H1 (cell line): ENCODE measurements around the gene KCNK13. TPM values are rescaled to one million over a fixed set of nuclear protein-coding genes. Genes with fewer than 3 reads are reported as not detected.

Source experiments
- CTCF ChIA-PET: fragments of 300-600 bp; sonication (Branson Sonifier 250); formaldehyde crosslinking; loops from one replicate; lab custom pipeline; 2021; ENCODE audit not compliant: partially characterized antibody; lab: Charles Lee
- POLR2A ChIA-PET: fragments of 300-600 bp; sonication (Branson Sonifier 250); formaldehyde crosslinking; loops from one replicate; lab custom pipeline; 2021; ENCODE audit warnings: inconsistent platforms; ENCODE audit not compliant: partially characterized antibody; lab: Charles Lee
- DNase-seq, 2 experiments: peaks; one replicate each; pipeline versions ENCODE4 v3.0.0 to v3.0.0-alpha.2; 2010 to 2022; ENCODE audit warnings: low spot score in 2 of 2, low read depth in 1 of 2, mixed read lengths in 1 of 2
- FAIRE-seq: peaks from 2 replicates; lab custom pipeline; 2011; peaks lifted over from hg19 to GRCh38; lab: Jason Lieb, UNC
- H2AFZ ChIP-seq: 2 replicates; pipeline ENCODE4 v1.8.1; 2012; ENCODE audit warnings: low read length, inconsistent platforms
- H2AK5ac ChIP-seq: 2 replicates; pipeline ENCODE4 v1.6.1; 2013; ENCODE audit warnings: low read depth, low read length
- H2BK120ac ChIP-seq: replicated peaks from 2 replicates; pipeline ENCODE3; 2013; ENCODE audit warnings: low read depth, low read length, inconsistent platforms
- H2BK12ac ChIP-seq: 2 replicates; pipeline ENCODE4 v1.6.1; 2013; ENCODE audit warnings: low read depth, low read length
- H2BK15ac ChIP-seq: 2 replicates; pipeline ENCODE4 v1.6.1; 2013; ENCODE audit warnings: low read length
- H2BK20ac ChIP-seq: 2 replicates; pipeline ENCODE4 v1.6.1; 2013; ENCODE audit warnings: low read length
- H2BK5ac ChIP-seq: 2 replicates; pipeline ENCODE4 v1.6.1; 2013; ENCODE audit warnings: low read depth, low read length
- H3K14ac ChIP-seq: 2 replicates; pipeline ENCODE4 v1.6.1; 2013; ENCODE audit warnings: inconsistent platforms; ENCODE audit not compliant: insufficient read length
- H3K18ac ChIP-seq: 2 replicates; pipeline ENCODE4 v1.6.1; 2013; ENCODE audit warnings: low read length; ENCODE audit errors: extremely low read depth
- H3K23ac ChIP-seq: 2 replicates; pipeline ENCODE4 v1.6.1; 2013; ENCODE audit warnings: inconsistent platforms; ENCODE audit not compliant: insufficient read length
- H3K23me2 ChIP-seq: 2 replicates; pipeline ENCODE4 v1.6.1; 2013; ENCODE audit warnings: low read depth, low read length
- H3K27ac ChIP-seq: 2 replicates; pipeline ENCODE4 v1.6.1; 2011; ENCODE audit warnings: low read depth, low read length, inconsistent platforms
- H3K27me3 ChIP-seq, 4 experiments: replicated peaks in 1 of 4; 1 replicate in 1 of 4; 2 replicates in 3 of 4; pipeline versions ENCODE4 v1.6.1 to v1.8.1; 2011 to 2013; ENCODE audit warnings: low read length in 3 of 4, mild to moderate bottlenecking in 3 of 4, inconsistent platforms in 2 of 4, mixed read lengths in 2 of 4, moderate library complexity in 1 of 4; ENCODE audit not compliant: control insufficient read depth in 3 of 4, insufficient read depth in 3 of 4; ENCODE audit errors: extremely low read depth in 1 of 4
- H3K36me3 ChIP-seq, 4 experiments: 2 replicates each; pipeline versions ENCODE4 v1.6.1 to v1.8.1; 2011 to 2013; ENCODE audit warnings: mild to moderate bottlenecking in 4 of 4, low read length in 3 of 4, moderate library complexity in 2 of 4, control low read depth in 1 of 4, inconsistent platforms in 1 of 4; ENCODE audit not compliant: insufficient read depth in 4 of 4, control insufficient read depth in 2 of 4
- H3K4ac ChIP-seq: replicated peaks from 2 replicates; pipeline ENCODE3; 2013; ENCODE audit warnings: low read length, low read depth, mixed read lengths, inconsistent platforms; ENCODE audit not compliant: insufficient read length
- H3K4me1 ChIP-seq, 4 experiments: replicated peaks in 1 of 4; 1 replicate in 1 of 4; 2 replicates in 3 of 4; pipeline versions ENCODE4 v1.6.1 to v1.8.1; 2011 to 2013; ENCODE audit warnings: low read length in 3 of 4, inconsistent platforms in 2 of 4, mixed read lengths in 1 of 4; ENCODE audit not compliant: insufficient read depth in 4 of 4, control insufficient read depth in 3 of 4
- H3K4me2 ChIP-seq, 2 experiments: 2 replicates each; pipeline versions ENCODE4 v1.6.1 to v1.8.1; 2011 to 2013; ENCODE audit warnings: low read depth in 2 of 2, low read length in 2 of 2, control low read depth in 1 of 2, inconsistent platforms in 1 of 2, mild to moderate bottlenecking in 1 of 2; ENCODE audit not compliant: insufficient read depth in 1 of 2
- H3K4me3 ChIP-seq, 4 experiments: fragments of 200-600, 300-600 bp in 1 of 4; sonication (generic), shearing (Covaris generic), sonication (Bioruptor Twin) in 1 of 4; 2 replicates each; pipeline versions ENCODE4 v1.5.1 to v1.8.1; 2011 to 2016; ENCODE audit warnings: low read length in 4 of 4, low read depth in 3 of 4, control low read depth in 2 of 4, inconsistent platforms in 2 of 4, mild to moderate bottlenecking in 2 of 4, mixed read lengths in 1 of 4, moderate library complexity in 1 of 4; ENCODE audit not compliant: insufficient read depth in 2 of 4; ENCODE audit errors: extremely low read depth in 1 of 4
- H3K56ac ChIP-seq: replicated peaks from 2 replicates; pipeline ENCODE3; 2013; ENCODE audit warnings: low read depth, mild to moderate bottlenecking, mixed read lengths, low read length, inconsistent platforms; ENCODE audit not compliant: insufficient read length
- H3K79me1 ChIP-seq: 2 replicates; pipeline ENCODE4 v1.6.1; 2013; ENCODE audit warnings: low read depth, low read length, control low read depth
- H3K79me2 ChIP-seq, 2 experiments: 2 replicates each; pipeline versions ENCODE4 v1.6.1 to v1.8.1; 2012 to 2013; ENCODE audit warnings: low read length in 2 of 2, mild to moderate bottlenecking in 2 of 2, inconsistent platforms in 1 of 2; ENCODE audit not compliant: insufficient read depth in 2 of 2, control insufficient read depth in 1 of 2
- H3K9ac ChIP-seq, 4 experiments: replicated peaks in 1 of 4; 1 replicate in 1 of 4; 2 replicates in 3 of 4; pipeline versions ENCODE4 v1.6.1 to v1.8.1; 2011 to 2013; ENCODE audit warnings: low read depth in 3 of 4, low read length in 3 of 4, control low read depth in 2 of 4, mild to moderate bottlenecking in 2 of 4, moderate library complexity in 2 of 4, inconsistent platforms in 1 of 4; ENCODE audit errors: extremely low read depth in 1 of 4
- H3K9me3 ChIP-seq, 2 experiments: 2 replicates each; pipeline versions ENCODE4 v1.6.1 to v1.8.1; 2012 to 2013; ENCODE audit warnings: mild to moderate bottlenecking in 2 of 2, moderate library complexity in 2 of 2, control low read depth in 1 of 2, inconsistent platforms in 1 of 2, low read depth in 1 of 2, low read length in 1 of 2, mixed read lengths in 1 of 2; ENCODE audit not compliant: insufficient read depth in 2 of 2
- H4K20me1 ChIP-seq, 2 experiments: replicated peaks in 1 of 2; 2 replicates each; pipeline versions ENCODE3 to v1.8.1; 2011 to 2013; ENCODE audit warnings: inconsistent platforms in 2 of 2, low read length in 2 of 2, mild to moderate bottlenecking in 1 of 2; ENCODE audit not compliant: insufficient read depth in 2 of 2, control insufficient read depth in 1 of 2
- H4K5ac ChIP-seq: 2 replicates; pipeline ENCODE4 v1.6.1; 2013; ENCODE audit warnings: low read length, low read depth, mixed read lengths, inconsistent platforms; ENCODE audit not compliant: insufficient read length
- H4K8ac ChIP-seq: 2 replicates; pipeline ENCODE4 v1.8.0; 2013; ENCODE audit warnings: mild to moderate bottlenecking, moderate library complexity, low read length, inconsistent platforms; ENCODE audit not compliant: insufficient read depth; ENCODE audit errors: extremely low read depth
- H4K91ac ChIP-seq: replicated peaks from 2 replicates; pipeline ENCODE3; 2013; ENCODE audit warnings: low read length, mixed read lengths, inconsistent platforms; ENCODE audit not compliant: insufficient read length
- BACH1 ChIP-seq: IDR thresholded peaks from 2 replicates; pipeline ENCODE4 v1.6.1; 2012; ENCODE audit warnings: low read length, improper control_type of control experiment
- CHD1 ChIP-seq: IDR thresholded peaks from 2 replicates; pipeline ENCODE4 v1.6.1; 2012; ENCODE audit warnings: low read depth, low read length, improper control_type of control experiment
- CHD2 ChIP-seq: IDR thresholded peaks from 2 replicates; pipeline ENCODE4 v1.6.1; 2012; ENCODE audit warnings: low read length, improper control_type of control experiment
- EGR1 ChIP-seq: IDR thresholded peaks from 2 replicates; pipeline ENCODE4 v1.6.1; 2011; ENCODE audit warnings: low read depth, low read length, borderline replicate concordance
- KDM5A ChIP-seq: fragments of 200-600 bp; IDR thresholded peaks from 2 replicates; pipeline ENCODE4 v1.7.1; 2012; ENCODE audit warnings: mild to moderate bottlenecking, low read length, inconsistent platforms, mixed read lengths
- NANOG ChIP-seq: IDR thresholded peaks from 2 replicates; pipeline ENCODE4 v1.6.1; 2011; ENCODE audit warnings: low read length, low read depth, mild to moderate bottlenecking, inconsistent platforms; ENCODE audit not compliant: insufficient read depth, poor library complexity, severe bottlenecking
- POLR2AphosphoS5 ChIP-seq: IDR thresholded peaks from 2 replicates; pipeline ENCODE4 v1.6.1; 2011; ENCODE audit warnings: low read depth, low read length
- SP1 ChIP-seq: IDR thresholded peaks from 2 replicates; pipeline ENCODE4 v1.6.1; 2011; ENCODE audit warnings: low read depth, low read length
- SP2 ChIP-seq: IDR thresholded peaks from 2 replicates; pipeline ENCODE4 v1.6.1; 2012; ENCODE audit warnings: mild to moderate bottlenecking, low read length, inconsistent platforms
- TAF7 ChIP-seq: optimal IDR thresholded peaks from 2 replicates; pipeline ENCODE3; 2011; ENCODE audit warnings: low read depth, mild to moderate bottlenecking, inconsistent platforms, low read length, moderate library complexity, borderline replicate concordance
- TCF12 ChIP-seq: IDR thresholded peaks from 2 replicates; pipeline ENCODE4 v1.6.1; 2011; ENCODE audit warnings: low read depth, mild to moderate bottlenecking, low read length
- YY1 ChIP-seq: IDR thresholded peaks from 2 replicates; pipeline ENCODE4 v1.6.1; 2011; ENCODE audit warnings: low read depth, mild to moderate bottlenecking, low read length
- ZNF274 ChIP-seq: IDR thresholded peaks from 2 replicates; pipeline ENCODE4 v1.7.0; 2012; ENCODE audit warnings: low read length, borderline replicate concordance; ENCODE audit errors: extremely low read depth
- WGBS, 2 experiments: shearing (Covaris generic) in 1 of 2; methylation state at CpG; one replicate each; pipeline versions ENCODE4 v1.1.6 to v1.1.7; 2013 to 2015; ENCODE audit warnings: low lambda C conversion rate in 2 of 2, mixed read lengths in 2 of 2, inconsistent platforms in 1 of 2, low coverage in 1 of 2, missing lambda C conversion rate in 1 of 2; ENCODE audit not compliant: insufficient replicate concordance in 2 of 2, insufficient coverage in 1 of 2, insufficient read length in 1 of 2; ENCODE audit errors: extremely low coverage in 1 of 2, missing lambda C conversion rate in 1 of 2; 5-methylcytosine and 5-hydroxymethylcytosine counted together
- polyA plus RNA-seq, 7 experiments: library from polyadenylated mRNA; depleted of rRNA in 3 of 7; stranded (reverse) in 5 of 7; unstranded in 2 of 7; fragments of >200 nt in 5 of 7; fragments of 200-250 nt in 2 of 7; gene quantifications; 1 replicate in 5 of 7; 2 replicates in 1 of 7; 4 replicates in 1 of 7; pipeline versions ENCODE4 v1.2.1 to v1.2.3, GENCODE V29; 2011 to 2013; ENCODE audit warnings: missing spikeins in 2 of 7, mixed read lengths in 2 of 7
- total RNA-seq: library from RNA; stranded (reverse); fragmentation: NEBNext Ultra II Directional; extraction: Animal tissue kit (Norgen Biotek cat#: 25700); gene quantifications from 2 replicates; pipeline ENCODE4 v1.2.1, GENCODE V29; 2021
- TF ChIP-seq, protein P1 (sequence below): IDR thresholded peaks from 2 replicates; pipeline ENCODE4 v1.6.1; 2012; ENCODE audit warnings: inconsistent platforms
- TF ChIP-seq, protein P2 (sequence below): IDR thresholded peaks from 2 replicates; pipeline ENCODE4 v1.6.1; 2012; ENCODE audit warnings: inconsistent platforms

Gene KCNK13
- total and polyA plus RNA-seq, 2 of the 8 experiments (the other 6 are each of a cell fraction or from before 2014, with no cell fraction given): 0.39 to 0.48 TPM

DNA sequence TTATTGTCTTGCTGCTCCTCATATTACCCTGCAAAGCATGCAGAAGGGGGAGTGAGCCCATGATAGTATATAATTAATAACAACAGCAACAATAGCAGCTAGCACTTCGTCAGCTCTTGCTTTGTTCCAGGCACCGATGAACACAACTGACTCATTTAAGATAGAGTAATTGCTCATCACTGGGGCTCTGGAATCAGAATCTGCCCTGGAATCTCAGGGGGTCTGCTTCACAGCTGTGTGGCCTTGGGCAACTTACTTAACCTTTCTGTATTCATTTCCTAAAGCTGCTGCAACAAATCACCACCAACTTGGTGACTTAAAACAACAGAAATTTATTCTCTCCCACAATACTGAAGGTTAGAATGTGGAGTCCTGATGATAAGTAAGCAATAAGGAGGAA lies 139.6 kb downstream of the KCNK13 start:
- Histone ChIP-seq H3K23me2 (no peaks in the 10 kb centered on the region), H4K20me1 (no peaks in the 10 kb centered on the region), H3K18ac (no peak overlapping the region), H3K4me1 (no peaks in the 10 kb centered on the region; a peak in 1 of 7 replicates), H3K79me2 (no peaks in the 10 kb centered on the region), H3K4me2 (no peak overlapping the region), H4K91ac (no peak overlapping the region), H3K79me1 (no peaks in the 10 kb centered on the region), H2AK5ac (no peak overlapping the region), H2BK5ac (no peak overlapping the region), H3K27ac (no peak overlapping the region), H3K23ac (no peak overlapping the region), H2BK20ac (no peak overlapping the region), H3K27me3 (no peaks in the 10 kb centered on the region), H3K56ac (no peak overlapping the region), H3K4me3 (no peak overlapping the region), H3K9ac (no peak overlapping the region), H4K5ac (no peak overlapping the region), H2BK12ac (no peak overlapping the region), H2AFZ (no peak overlapping the region), H3K14ac (no peak overlapping the region), H3K36me3 (no peaks in the 10 kb centered on the region), H3K9me3 (no peaks in the 10 kb centered on the region), H2BK15ac (no peak overlapping the region), H3K4ac (no peak overlapping the region), H2BK120ac (no peak overlapping the region), H4K8ac (no peak overlapping the region)
- FAIRE-seq (no peak), DNase-seq (no peak)
- 87% methylated on average over 2 of the region's 2 CpGs; no CpG with 5 or more reads in 1 of the 2 experiments for WGBS, 2 experiments
- CTCF ChIA-PET: interaction anchor here (0.7 to 6.2 kb wide), 3 partner anchors 8 to 1909 kb away, joined by 3 to 32 read pairs (median 3); no protein-coding TSS in a partner anchor
- POLR2A ChIA-PET: no interaction called here
- TF ChIP-seq TCF12 (no peak), ZNF274 (no peak), TAF7 (no peak), SP1 (no peak), NANOG (no peak), BACH1 (no peak), KDM5A (no peak), CHD2 (no peak), POLR2AphosphoS5 (no peak), SP2 (no peak), CHD1 (no peak), EGR1 (no peak), YY1 (no peak)
- TF ChIP-seq, protein P1, sequence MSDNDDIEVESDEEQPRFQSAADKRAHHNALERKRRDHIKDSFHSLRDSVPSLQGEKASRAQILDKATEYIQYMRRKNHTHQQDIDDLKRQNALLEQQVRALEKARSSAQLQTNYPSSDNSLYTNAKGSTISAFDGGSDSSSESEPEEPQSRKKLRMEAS: no peak
- TF ChIP-seq, protein P2, sequence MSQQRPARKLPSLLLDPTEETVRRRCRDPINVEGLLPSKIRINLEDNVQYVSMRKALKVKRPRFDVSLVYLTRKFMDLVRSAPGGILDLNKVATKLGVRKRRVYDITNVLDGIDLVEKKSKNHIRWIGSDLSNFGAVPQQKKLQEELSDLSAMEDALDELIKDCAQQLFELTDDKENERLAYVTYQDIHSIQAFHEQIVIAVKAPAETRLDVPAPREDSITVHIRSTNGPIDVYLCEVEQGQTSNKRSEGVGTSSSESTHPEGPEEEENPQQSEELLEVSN: no peak
